Neural cell (in vitro differentiated cells): ENCODE measurements around the gene CTRL.

Experiments used
- CTCF ChIP-seq: fragments of 450-650 bp; IDR thresholded peaks from 2 replicates; pipeline ENCODE4 v1.5.1; 2014; ENCODE audit warnings: antibody characterized with exemption, mild to moderate bottlenecking, moderate library complexity; ENCODE audit not compliant: poor library complexity, severe bottlenecking
- EP300 ChIP-seq: fragments of 450-650 bp; conservative IDR thresholded peaks from 2 replicates; pipeline ENCODE4 v1.6.1; 2014; ENCODE audit warnings: antibody characterized with exemption, mild to moderate bottlenecking, moderate library complexity; ENCODE audit not compliant: poor library complexity, severe bottlenecking
- EZH2 ChIP-seq: fragments of 200-600, 300-800 bp; shearing (Covaris generic), sonication (generic); IDR thresholded peaks from 2 replicates; pipeline ENCODE4 v1.6.1; 2014; ENCODE audit warnings: antibody characterized with exemption, low read length, borderline replicate concordance, mild to moderate bottlenecking; ENCODE audit not compliant: insufficient read depth, poor library complexity, severe bottlenecking
- MXI1 ChIP-seq: fragments of 450-650 bp; conservative IDR thresholded peaks from 2 replicates; pipeline ENCODE4 v1.6.1; 2014; ENCODE audit warnings: antibody characterized with exemption, mild to moderate bottlenecking; ENCODE audit not compliant: poor library complexity, severe bottlenecking
- POLR2AphosphoS5 ChIP-seq: IDR thresholded peaks from 2 replicates; pipeline ENCODE4 v1.6.1; 2012
- RAD21 ChIP-seq: fragments of 450-650 bp; conservative IDR thresholded peaks from 2 replicates; pipeline ENCODE4 v1.6.1; 2014; ENCODE audit warnings: antibody characterized with exemption, mild to moderate bottlenecking, moderate library complexity
- SMC3 ChIP-seq: fragments of 450-650 bp; conservative IDR thresholded peaks from 2 replicates; pipeline ENCODE4 v1.6.1; 2014; ENCODE audit warnings: antibody characterized with exemption, mild to moderate bottlenecking, moderate library complexity; ENCODE audit not compliant: poor library complexity
- TAF1 ChIP-seq: IDR thresholded peaks from 2 replicates; pipeline ENCODE4 v1.6.1; 2012; ENCODE audit warnings: low read depth
- TF ChIP-seq, protein P1 (sequence below): IDR thresholded peaks from 2 replicates; pipeline ENCODE4 v1.6.1; 2012; ENCODE audit warnings: borderline replicate concordance

DNA sequence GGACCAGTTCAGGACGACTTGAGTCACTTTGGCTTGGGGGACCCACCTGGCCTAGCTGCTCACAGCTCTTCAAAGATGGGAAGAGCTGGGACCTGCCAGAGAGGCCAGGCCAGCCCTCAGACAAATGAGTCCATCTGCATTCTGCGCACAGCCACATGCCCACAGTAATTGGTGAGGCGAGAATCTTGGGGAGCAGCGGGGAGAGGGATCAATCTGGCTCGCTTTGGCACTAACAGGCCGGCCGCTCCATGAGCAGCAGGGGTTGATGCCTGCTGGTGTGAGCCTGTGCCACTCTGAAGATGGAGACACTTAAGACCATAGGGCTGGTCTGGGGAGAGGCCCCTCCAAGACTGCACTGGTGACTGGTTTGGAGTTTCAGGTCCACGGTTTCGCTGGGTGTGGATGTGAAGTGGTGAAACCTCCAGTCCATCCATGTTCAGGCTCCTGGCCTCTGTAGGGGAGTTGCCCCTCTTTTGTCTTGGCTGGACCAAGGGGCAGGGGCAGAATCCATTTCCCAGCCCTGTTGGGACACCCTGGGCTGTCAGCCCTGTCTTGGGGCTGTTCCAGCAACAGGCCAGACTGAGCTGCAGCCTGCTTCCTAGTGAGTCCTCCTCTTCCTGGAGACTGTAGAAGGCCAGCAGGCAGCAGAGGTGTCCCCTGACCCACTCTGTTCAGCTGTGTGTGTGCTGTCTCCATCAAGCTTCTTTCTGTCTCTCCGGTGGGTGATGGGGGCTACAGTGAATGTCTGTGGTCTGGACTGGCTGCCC is 7.3 kb downstream of the CTRL start:
- TF ChIP-seq CTCF (no peak), POLR2AphosphoS5 (no peak), EP300 (no peak), RAD21 (no peak), EZH2 (no peak), TAF1 (no peak), MXI1 (no peak), SMC3 (no peak)
- TF ChIP-seq, protein P1, sequence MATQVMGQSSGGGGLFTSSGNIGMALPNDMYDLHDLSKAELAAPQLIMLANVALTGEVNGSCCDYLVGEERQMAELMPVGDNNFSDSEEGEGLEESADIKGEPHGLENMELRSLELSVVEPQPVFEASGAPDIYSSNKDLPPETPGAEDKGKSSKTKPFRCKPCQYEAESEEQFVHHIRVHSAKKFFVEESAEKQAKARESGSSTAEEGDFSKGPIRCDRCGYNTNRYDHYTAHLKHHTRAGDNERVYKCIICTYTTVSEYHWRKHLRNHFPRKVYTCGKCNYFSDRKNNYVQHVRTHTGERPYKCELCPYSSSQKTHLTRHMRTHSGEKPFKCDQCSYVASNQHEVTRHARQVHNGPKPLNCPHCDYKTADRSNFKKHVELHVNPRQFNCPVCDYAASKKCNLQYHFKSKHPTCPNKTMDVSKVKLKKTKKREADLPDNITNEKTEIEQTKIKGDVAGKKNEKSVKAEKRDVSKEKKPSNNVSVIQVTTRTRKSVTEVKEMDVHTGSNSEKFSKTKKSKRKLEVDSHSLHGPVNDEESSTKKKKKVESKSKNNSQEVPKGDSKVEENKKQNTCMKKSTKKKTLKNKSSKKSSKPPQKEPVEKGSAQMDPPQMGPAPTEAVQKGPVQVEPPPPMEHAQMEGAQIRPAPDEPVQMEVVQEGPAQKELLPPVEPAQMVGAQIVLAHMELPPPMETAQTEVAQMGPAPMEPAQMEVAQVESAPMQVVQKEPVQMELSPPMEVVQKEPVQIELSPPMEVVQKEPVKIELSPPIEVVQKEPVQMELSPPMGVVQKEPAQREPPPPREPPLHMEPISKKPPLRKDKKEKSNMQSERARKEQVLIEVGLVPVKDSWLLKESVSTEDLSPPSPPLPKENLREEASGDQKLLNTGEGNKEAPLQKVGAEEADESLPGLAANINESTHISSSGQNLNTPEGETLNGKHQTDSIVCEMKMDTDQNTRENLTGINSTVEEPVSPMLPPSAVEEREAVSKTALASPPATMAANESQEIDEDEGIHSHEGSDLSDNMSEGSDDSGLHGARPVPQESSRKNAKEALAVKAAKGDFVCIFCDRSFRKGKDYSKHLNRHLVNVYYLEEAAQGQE = no peak
